A549 (cell line): ENCODE data around the gene LRRC1. TPM values are rescaled to one million over a fixed set of nuclear protein-coding genes. Genes with fewer than 3 reads are reported as not detected.
A peak's percentile ranks its signal among the peaks of the same experiment; 100 is the strongest.

Experiments used
- ATAC-seq, 2 experiments: fragments of 200-7000 bp in 1 of 2; fragments of >200 bp in 1 of 2; cut with Nextera tagmentation in 1 of 2; cut with Tn5 transposase in 1 of 2; 3 replicates each; pipeline versions ENCODE4 v1.8.0 to v1.9.1; 2018 to 2020; ENCODE audit warnings: mild to moderate bottlenecking in 1 of 2, moderate library complexity in 1 of 2
- CTCF ChIA-PET: fragments of 300-600 bp; sonication (Branson Sonifier 250); formaldehyde crosslinking; extraction: SDS; loops from one replicate; lab custom pipeline; 2021; ENCODE audit warnings: antibody characterized with exemption, inconsistent platforms; lab: Yijun Ruan, JAX
- POLR2A ChIA-PET: fragments of 350-600 bp; formaldehyde crosslinking; extraction: SDS; loops from one replicate; lab custom pipeline; 2021; ENCODE audit warnings: antibody characterized with exemption, inconsistent platforms; lab: Yijun Ruan, JAX
- DNase-seq, 2 experiments: peaks; one replicate each; pipeline versions ENCODE4 v3.0.0 to v3.0.0-alpha.2; 2011 to 2016; ENCODE audit warnings: low read depth in 1 of 2, low spot score in 1 of 2
- FAIRE-seq: peaks from 2 replicates; lab custom pipeline; 2011; peaks lifted over from hg19 to GRCh38; lab: Jason Lieb, UNC
- H3K27ac ChIP-seq, 2 experiments: fragments of >200 bp; sonication (Bioruptor Twin); formaldehyde crosslinking; 3 replicates each; pipeline ENCODE4 v1.5.1; 2016 to 2017
- H3K4me1 ChIP-seq: fragments of >200 bp; sonication (Bioruptor Twin); formaldehyde crosslinking; 3 replicates; pipeline ENCODE4 v1.6.1; 2016
- H3K4me2 ChIP-seq: fragments of >200 bp; sonication (Bioruptor Twin); formaldehyde crosslinking; 3 replicates; pipeline ENCODE4 v1.6.1; 2016
- H3K4me3 ChIP-seq: fragments of >200 bp; sonication (Bioruptor Twin); formaldehyde crosslinking; 3 replicates; pipeline ENCODE4 v1.5.1; 2016
- H3K9me3 ChIP-seq: fragments of >200 bp; sonication (Bioruptor Twin); formaldehyde crosslinking; 3 replicates; pipeline ENCODE4 v1.6.1; 2016
- BCL3 ChIP-seq: fragments of >200 bp; sonication (Bioruptor Twin); formaldehyde crosslinking; IDR thresholded peaks from 3 replicates; pipeline ENCODE4 v1.6.1; 2016
- CHD4 ChIP-seq: fragments of 200-600 bp; sonication (generic); IDR thresholded peaks from 2 replicates; pipeline ENCODE4 v1.6.1; 2016; ENCODE audit warnings: antibody characterized with exemption, mild to moderate bottlenecking, borderline replicate concordance
- E2F6 ChIP-seq: IDR thresholded peaks from 2 replicates; pipeline ENCODE4 v1.6.1; 2012; ENCODE audit warnings: low read depth, borderline replicate concordance
- EHF ChIP-seq: fragments of 250-450 bp; sonication (Bioruptor Pico); IDR thresholded peaks from 2 replicates; pipeline ENCODE4 v1.5.0; 2020; ENCODE audit warnings: mild to moderate bottlenecking
- ELK1 ChIP-seq: fragments of 150-350 bp; IDR thresholded peaks from 2 replicates; pipeline ENCODE4 v1.6.1; 2014; ENCODE audit warnings: low read depth, mild to moderate bottlenecking, low read length
- EP300 ChIP-seq, 2 experiments: fragments of >200 bp; sonication (Bioruptor Twin); formaldehyde crosslinking; IDR thresholded peaks; 2 replicates in 1 of 2; 3 replicates in 1 of 2; pipeline ENCODE4 v1.6.1; 2016 to 2017
- FOSB ChIP-seq: fragments of 250-450 bp; sonication (Bioruptor Pico); IDR thresholded peaks from 2 replicates; pipeline ENCODE4 v1.5.0; 2020; ENCODE audit warnings: mild to moderate bottlenecking, moderate library complexity
- FOXS1 ChIP-seq: fragments of 250-450 bp; sonication (Bioruptor Pico); IDR thresholded peaks from 2 replicates; pipeline ENCODE4 v1.5.0; 2020; ENCODE audit warnings: mild to moderate bottlenecking, moderate library complexity
- HEYL ChIP-seq: fragments of 250-450 bp; sonication (Bioruptor Pico); IDR thresholded peaks from 2 replicates; pipeline ENCODE4 v1.8.0; 2021; ENCODE audit warnings: mild to moderate bottlenecking, moderate library complexity
- HOXA7 ChIP-seq: fragments of 250-450 bp; sonication (Bioruptor Pico); IDR thresholded peaks from 2 replicates; pipeline ENCODE4 v1.5.0; 2020; ENCODE audit warnings: mild to moderate bottlenecking, moderate library complexity
- HOXB5 ChIP-seq: fragments of 250-450 bp; sonication (Bioruptor Pico); IDR thresholded peaks from 2 replicates; pipeline ENCODE4 v1.5.0; 2020; ENCODE audit warnings: mild to moderate bottlenecking, moderate library complexity
- JUN ChIP-seq, 2 experiments: fragments of >200 bp; sonication (Bioruptor Twin); formaldehyde crosslinking; IDR thresholded peaks; 2 replicates in 1 of 2; 3 replicates in 1 of 2; pipeline ENCODE4 v1.6.1; 2016 to 2017
- JUNB ChIP-seq: fragments of >200 bp; sonication (Bioruptor Twin); formaldehyde crosslinking; IDR thresholded peaks from 2 replicates; pipeline ENCODE4 v1.6.1; 2016
- KDM1A ChIP-seq: fragments of 200-600 bp; sonication (generic); IDR thresholded peaks from 2 replicates; pipeline ENCODE4 v1.6.1; 2016; ENCODE audit warnings: low read depth, mild to moderate bottlenecking
- MAFK ChIP-seq: fragments of 450-650 bp; IDR thresholded peaks from 2 replicates; pipeline ENCODE4 v1.6.1; 2014; ENCODE audit not compliant: partially characterized antibody
- MAX ChIP-seq: IDR thresholded peaks from 2 replicates; pipeline ENCODE4 v1.6.1; 2012
- PHF8 ChIP-seq: fragments of 200-600 bp; sonication (generic); IDR thresholded peaks from 2 replicates; pipeline ENCODE4 v1.6.1; 2016; ENCODE audit warnings: low read depth, mild to moderate bottlenecking, antibody characterized with exemption, moderate library complexity, borderline replicate concordance
- REST ChIP-seq: fragments of 200-600 bp; sonication (generic); IDR thresholded peaks from 2 replicates; pipeline ENCODE4 v1.6.1; 2016; ENCODE audit warnings: antibody characterized with exemption, mild to moderate bottlenecking, moderate library complexity
- RFX5 ChIP-seq: fragments of 450-650 bp; IDR thresholded peaks from 2 replicates; pipeline ENCODE4 v1.7.1; 2014; ENCODE audit warnings: antibody characterized with exemption, mild to moderate bottlenecking, moderate library complexity
- SREBF2 ChIP-seq: fragments of 450-650 bp; IDR thresholded peaks from 2 replicates; pipeline ENCODE4 v1.6.1; 2014; ENCODE audit warnings: mild to moderate bottlenecking, moderate library complexity
- ZC3H11A ChIP-seq: fragments of 450-650 bp; IDR thresholded peaks from 2 replicates; pipeline ENCODE4 v1.6.1; 2014; ENCODE audit warnings: antibody characterized with exemption, mild to moderate bottlenecking
- WGBS: methylation state at CpG from one replicate; pipeline ENCODE4 v1.1.6; 2017; ENCODE audit errors: missing lambda C conversion rate; 5-methylcytosine and 5-hydroxymethylcytosine counted together
- polyA plus RNA-seq, 4 experiments: library from polyadenylated mRNA; depleted of rRNA in 3 of 4; stranded (reverse); fragments of >200 nt; fragmentation: RNase III in 1 of 4; extraction: RNeasy Plus Mini Kit Qiagen cat#74134 plus additional on column Dnase treatment in 1 of 4; gene quantifications; 2 replicates in 3 of 4; 3 replicates in 1 of 4; pipeline ENCODE4 v1.2.3, GENCODE V29; 2011 to 2017

The LRRC1 gene
- polyA plus RNA-seq, 2 of the 4 experiments (the other 2 are of a cell fraction) = 5.2 to 8.0 TPM

GRCh38 chr6:53752440-53752839 lies 42.4 kb upstream of the LRRC1 start:
- ATAC-seq = no peak
- Histone ChIP-seq H3K4me1 (peaks cover 6% of the 10 kb centered on the region; the same call in 2 of the 3 replicates), H3K4me3 (no peak overlapping the region), H3K9me3 (no peaks in the 10 kb centered on the region), H3K4me2 (no peak overlapping the region), H3K27ac (0 out of 6 replicates have a peak overlapping the region, but pooled peaks of 1 of the 2 experiments have one; percentile 35)
- TF ChIP-seq MAX (no peak), HOXB5 (CRISPR knock-in tag) (no peak), ELK1 (no peak), JUN (IDR thresholded peaks at IDR 0.05) (no peak), EP300 (IDR thresholded peaks at IDR 0.05) (no peak), PHF8 (no peak), HOXA7 (CRISPR knock-in tag) (no peak), JUNB (no peak), BCL3 (no peak), REST (no peak), MAFK (no peak), ZC3H11A (no peak), SREBF2 (no peak), FOSB (CRISPR knock-in tag) (no peak), FOXS1 (CRISPR knock-in tag) (no peak), EHF (no peak), HEYL (CRISPR knock-in tag) (no peak), E2F6 (no peak), CHD4 (no peak)
- ChIA-PET CTCF (interaction anchor here (0.6 to 2.2 kb wide), 3 partner anchors 24 to 32 kb away, joined by 3 to 11 read pairs (median 5); no protein-coding TSS in a partner anchor), POLR2A (no interaction called here)
- FAIRE-seq = no peak
- DNase-seq = no peak
- 93% methylated on average over 3 of the region's 3 CpGs for WGBS

GRCh38 chr6:53752856-53753255 lies 41.9 kb upstream of the LRRC1 start:
- WGBS = 54% methylated on average over 4 of the region's 4 CpGs
- FAIRE-seq = no peak
- DNase-seq = no peak
- H3K27ac ChIP-seq = no peak overlapping the region
- H3K4me2 ChIP-seq = no peak overlapping the region
- no peak overlapping the region for H3K4me3 ChIP-seq
- no peak for TF ChIP-seq HEYL (CRISPR knock-in tag)
- no peak for TF ChIP-seq RFX5
- TF ChIP-seq KDM1A = no peak
- TF ChIP-seq, all 56 proteins: peak for 0
- Histone ChIP-seq H3K9me3 (no peaks in the 10 kb centered on the region), H3K4me1 (peaks cover 6% of the 10 kb centered on the region; the same call in 2 of the 3 replicates)
- CTCF ChIA-PET = interaction anchor here (1.1 to 2.2 kb wide), 2 partner anchors 24 to 28 kb away, joined by 5 to 11 read pairs; no protein-coding TSS in a partner anchor
- no peak for ATAC-seq
- POLR2A ChIA-PET = no interaction called here
